Measurements from ENCODE around the gene C16orf78.

C16orf78 gene

DNA sequence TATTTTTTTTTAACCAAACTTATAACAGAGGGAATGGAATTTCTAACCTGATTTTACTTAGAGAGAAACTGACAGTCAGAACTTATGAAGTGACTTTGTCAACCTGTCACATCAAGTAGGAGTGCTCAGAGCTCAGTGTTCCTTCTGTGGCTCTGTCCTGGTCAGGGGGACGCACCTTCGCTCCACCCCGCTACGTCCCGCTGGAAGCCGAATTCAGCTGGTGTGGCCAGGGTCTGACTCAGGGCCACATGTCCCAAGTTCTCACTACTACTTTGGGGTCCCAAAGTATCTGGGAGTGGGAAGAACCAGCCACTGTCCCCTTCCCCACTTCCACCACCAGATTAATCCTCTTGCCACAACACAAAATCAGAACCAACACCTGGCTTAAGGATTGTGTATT is 51.4 kb downstream of the C16orf78 start:
- TF ChIP-seq, protein P1, sequence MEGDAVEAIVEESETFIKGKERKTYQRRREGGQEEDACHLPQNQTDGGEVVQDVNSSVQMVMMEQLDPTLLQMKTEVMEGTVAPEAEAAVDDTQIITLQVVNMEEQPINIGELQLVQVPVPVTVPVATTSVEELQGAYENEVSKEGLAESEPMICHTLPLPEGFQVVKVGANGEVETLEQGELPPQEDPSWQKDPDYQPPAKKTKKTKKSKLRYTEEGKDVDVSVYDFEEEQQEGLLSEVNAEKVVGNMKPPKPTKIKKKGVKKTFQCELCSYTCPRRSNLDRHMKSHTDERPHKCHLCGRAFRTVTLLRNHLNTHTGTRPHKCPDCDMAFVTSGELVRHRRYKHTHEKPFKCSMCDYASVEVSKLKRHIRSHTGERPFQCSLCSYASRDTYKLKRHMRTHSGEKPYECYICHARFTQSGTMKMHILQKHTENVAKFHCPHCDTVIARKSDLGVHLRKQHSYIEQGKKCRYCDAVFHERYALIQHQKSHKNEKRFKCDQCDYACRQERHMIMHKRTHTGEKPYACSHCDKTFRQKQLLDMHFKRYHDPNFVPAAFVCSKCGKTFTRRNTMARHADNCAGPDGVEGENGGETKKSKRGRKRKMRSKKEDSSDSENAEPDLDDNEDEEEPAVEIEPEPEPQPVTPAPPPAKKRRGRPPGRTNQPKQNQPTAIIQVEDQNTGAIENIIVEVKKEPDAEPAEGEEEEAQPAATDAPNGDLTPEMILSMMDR (IDR thresholded peaks at IDR 0.05; ENCODE audit: low read length, missing control alignments) = no peak
- no peak overlapping the region for H3K4me3 ChIP-seq (replicated peaks; ENCODE audit: low read depth, low read length)
- no peak for DNase-seq (ENCODE audit: low read depth)

DNA sequence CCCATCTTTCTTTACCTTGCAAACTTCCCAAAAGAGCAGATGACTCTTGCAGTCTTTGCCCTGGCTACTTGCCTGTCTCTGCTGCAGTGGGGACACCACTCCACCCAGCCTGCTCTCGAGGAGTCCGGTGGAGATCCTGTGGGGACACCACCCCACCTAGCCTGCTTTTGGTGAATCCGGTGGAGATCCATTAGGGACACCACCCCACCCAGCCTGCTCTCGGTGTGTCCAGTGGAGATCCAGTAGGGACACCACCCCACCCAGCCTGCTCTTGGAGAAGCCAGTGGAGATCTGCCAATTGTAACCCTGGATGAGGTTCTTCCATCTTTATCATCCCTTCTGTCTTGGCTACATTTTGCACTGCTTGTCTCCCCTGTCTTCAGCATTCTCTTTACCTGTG is 54.2 kb downstream of the C16orf78 start:
- TF ChIP-seq, protein P1 (IDR thresholded peaks at IDR 0.05; ENCODE audit: low read length, missing control alignments) = no peak
- no peak overlapping the region for H3K4me3 ChIP-seq (replicated peaks; ENCODE audit: low read depth, low read length)
- no peak for DNase-seq (ENCODE audit: low read depth)

DNA sequence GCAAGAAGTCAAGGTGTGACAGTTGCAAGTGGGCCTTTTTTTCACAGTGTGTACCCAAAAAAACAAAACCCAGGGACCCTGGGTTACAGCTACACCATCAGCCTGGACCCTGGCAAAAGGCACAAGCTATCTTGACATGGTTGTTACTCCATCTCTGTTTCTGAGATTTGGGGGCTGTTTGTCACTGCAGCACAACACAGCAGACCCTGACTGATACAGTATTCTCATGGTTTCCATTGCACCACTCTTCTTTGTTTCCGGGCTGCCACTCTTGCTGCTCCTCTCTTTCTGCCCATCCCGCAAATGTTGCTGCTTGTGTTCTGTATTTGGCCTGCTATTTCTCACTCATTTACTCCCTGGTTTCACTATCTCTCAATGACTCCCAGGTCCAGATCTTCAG is 55.2 kb downstream of the C16orf78 start:
- no peak for DNase-seq (ENCODE audit: low read depth)
- H3K4me3 ChIP-seq (replicated peaks; ENCODE audit: low read depth, low read length) = no peak overlapping the region
- TF ChIP-seq, protein P1 (IDR thresholded peaks at IDR 0.05; ENCODE audit: low read length, missing control alignments) = no peak

DNA sequence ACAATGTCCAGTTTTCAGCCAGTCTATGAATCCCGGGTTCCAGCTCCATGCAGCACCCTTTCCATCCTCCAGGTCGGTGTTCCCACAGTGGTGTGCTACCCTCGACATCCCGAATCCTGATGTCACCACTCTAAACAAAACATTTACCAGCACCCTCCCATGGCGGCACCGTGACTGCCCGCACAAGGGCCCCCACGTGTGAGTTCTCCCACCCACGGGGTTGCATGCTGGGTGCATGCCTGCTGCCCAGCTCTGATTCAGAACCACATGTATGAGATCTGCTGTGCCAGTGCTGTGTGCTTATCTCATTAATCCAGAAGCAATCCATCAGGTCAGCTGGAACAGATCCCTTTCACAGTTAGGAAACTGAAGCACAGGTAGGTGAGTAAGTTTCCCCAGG is 57.4 kb downstream of the C16orf78 start:
- no peak overlapping the region for H3K4me3 ChIP-seq (replicated peaks; ENCODE audit: low read depth, low read length)
- TF ChIP-seq, protein P1 (IDR thresholded peaks at IDR 0.05; ENCODE audit: low read length, missing control alignments) = no peak

DNA sequence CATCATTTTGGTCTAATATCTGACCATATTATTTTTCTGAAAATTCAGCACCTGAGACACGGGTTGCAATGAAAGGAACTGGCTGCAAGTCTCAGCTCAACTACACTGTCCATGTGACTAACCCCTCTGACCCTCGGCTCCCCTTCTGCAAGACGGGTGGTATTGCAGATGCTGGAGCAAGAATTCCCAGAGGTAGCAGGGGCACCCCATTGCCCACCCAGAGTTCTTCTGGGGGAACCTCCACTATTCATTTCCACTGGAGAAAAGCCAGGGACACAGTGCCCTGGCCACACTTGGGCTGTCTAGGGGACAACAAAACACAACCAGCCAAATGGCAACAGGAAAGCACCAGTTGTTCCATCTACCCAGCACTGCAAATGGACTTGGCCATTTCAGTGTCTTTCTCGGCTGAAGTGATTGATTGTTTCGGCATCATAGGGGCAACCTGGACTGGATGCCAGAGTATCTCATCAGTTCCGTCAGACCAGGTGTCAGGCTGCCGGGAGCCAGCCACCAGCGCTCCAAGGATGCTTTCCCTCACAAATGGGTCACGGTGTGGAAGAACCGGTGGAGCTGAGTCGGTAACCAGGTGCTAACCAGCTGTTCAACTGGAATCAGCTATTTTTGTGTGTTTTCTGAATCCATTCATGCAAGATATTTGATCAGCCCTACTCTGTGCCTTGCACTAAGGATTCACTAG is 58.1 kb downstream of the C16orf78 start:
- no peak overlapping the region for H3K4me3 ChIP-seq (replicated peaks; ENCODE audit: low read depth, low read length)

More for the DNA sequence above, 57.4 kb downstream of the C16orf78 start:
- no peak for DNase-seq (ENCODE audit: low read depth)

DNA sequence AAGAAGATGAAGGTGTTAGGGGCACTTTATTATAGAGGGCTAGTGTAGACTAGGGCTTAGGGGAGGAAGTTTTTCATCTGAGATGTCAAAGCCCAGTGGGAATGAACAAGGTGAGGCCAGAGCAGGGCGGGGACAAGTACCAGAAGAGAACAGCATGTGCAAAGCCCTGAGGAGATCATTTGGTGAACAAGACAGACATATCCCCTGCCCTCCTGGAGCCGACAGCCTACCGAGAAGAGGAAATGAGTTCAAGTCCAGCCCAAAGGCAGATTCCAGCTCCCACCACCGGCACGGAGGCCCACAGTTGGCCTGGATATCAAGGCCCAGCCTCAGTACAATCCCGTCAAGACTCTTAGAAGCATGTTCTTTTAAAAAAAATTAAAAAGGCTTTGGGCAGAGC is 61.1 kb downstream of the C16orf78 start:
- no peak for DNase-seq (ENCODE audit: low read depth)
- TF ChIP-seq, protein P1 (IDR thresholded peaks at IDR 0.05; ENCODE audit: low read length, missing control alignments) = no peak
- H3K4me3 ChIP-seq (replicated peaks; ENCODE audit: low read depth, low read length) = no peak overlapping the region

More for the DNA sequence above, 58.1 kb downstream of the C16orf78 start:
- DNase-seq (ENCODE audit: low read depth) = no peak
- TF ChIP-seq, protein P1 (IDR thresholded peaks at IDR 0.05; ENCODE audit: low read length, missing control alignments) = no peak

DNA sequence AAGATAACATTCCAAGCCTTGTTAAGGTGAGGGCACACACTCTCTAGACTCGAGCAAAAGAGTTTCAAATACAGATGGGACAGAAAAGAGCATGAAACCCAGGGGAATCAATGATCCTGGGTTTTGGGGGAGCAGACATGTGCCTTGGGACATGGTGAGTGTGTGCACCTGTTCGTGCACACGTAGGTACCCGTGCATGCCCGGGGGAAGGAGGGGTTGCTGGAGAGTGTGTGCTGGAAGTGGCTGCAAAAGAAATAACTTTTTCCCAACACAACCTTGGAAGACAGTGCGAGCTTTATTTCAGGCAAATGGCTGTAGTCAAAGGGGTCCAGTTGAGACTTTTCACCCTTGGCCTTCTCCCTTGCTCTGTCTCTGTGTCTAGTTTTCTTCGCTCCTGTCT is 62.6 kb downstream of the C16orf78 start:
- no peak for DNase-seq (ENCODE audit: low read depth)
- TF ChIP-seq, protein P1 (IDR thresholded peaks at IDR 0.05; ENCODE audit: low read length, missing control alignments) = no peak
- H3K4me3 ChIP-seq (replicated peaks; ENCODE audit: low read depth, low read length) = no peak overlapping the region
